Measurements from ENCODE around the gene TSTD1. TPM values are rescaled to one million over a fixed set of nuclear protein-coding genes. Genes with fewer than 3 reads are reported as not detected.

The TSTD1 gene
- total RNA-seq, 1 experiment from 2014 or later, result 67.6 TPM

Other genes with a start within 250 kb of the TSTD1 start
- not detected in 2 replicates for gene LY9, start 242.8 kb downstream of the TSTD1 start, total RNA-seq (2022)
- not detected in 2 replicates for gene CD244, start 176.1 kb downstream of the TSTD1 start, total RNA-seq (2022)
- 0.54 TPM in 1 of 2 replicates, not detected in the other for gene ITLN1, start 153.8 kb downstream of the TSTD1 start, total RNA-seq (2022)
- gene ITLN2, start 84.2 kb downstream of the TSTD1 start, total RNA-seq (2022), result not detected in 2 replicates
- 157 and 173 TPM in 2 replicates for gene F11R, start 17.8 kb downstream of the TSTD1 start, total RNA-seq (2022)
- gene USF1, start 7.0 kb upstream of the TSTD1 start, total RNA-seq (2022), result 72.1 and 75.4 TPM in 2 replicates
- 1.7 and 2.9 TPM in 2 replicates for gene ARHGAP30, start 30.9 kb upstream of the TSTD1 start, total RNA-seq (2022)
- 24.9 and 42.4 TPM in 2 replicates for gene NECTIN4, start 50.6 kb upstream of the TSTD1 start, total RNA-seq (2022)
- gene KLHDC9, start 59.4 kb upstream of the TSTD1 start, total RNA-seq (2022), result 5.3 and 7.0 TPM in 2 replicates
- 121 and 129 TPM in 2 replicates for gene PFDN2, start 79.1 kb upstream of the TSTD1 start, total RNA-seq (2022)
- gene NIT1, start 79.1 kb upstream of the TSTD1 start, total RNA-seq (2022), result 49.8 and 52.9 TPM in 2 replicates
- 40.4 and 45.7 TPM in 2 replicates for gene DEDD, start 93.7 kb upstream of the TSTD1 start, total RNA-seq (2022)
- 77.5 and 85.8 TPM in 2 replicates for gene UFC1, start 115.0 kb upstream of the TSTD1 start, total RNA-seq (2022)
- 35.8 and 40.9 TPM in 2 replicates for gene USP21, start 120.5 kb upstream of the TSTD1 start, total RNA-seq (2022)
- 25.7 and 27.1 TPM in 2 replicates for gene PPOX, start 127.5 kb upstream of the TSTD1 start, total RNA-seq (2022)
- 51.9 and 59.2 TPM in 2 replicates for gene B4GALT3, start 138.5 kb upstream of the TSTD1 start, total RNA-seq (2022)
- not detected in 2 replicates for gene ADAMTS4, start 160.1 kb upstream of the TSTD1 start, total RNA-seq (2022)
- 91.3 and 98.3 TPM in 2 replicates for gene NDUFS2, start 163.4 kb upstream of the TSTD1 start, total RNA-seq (2022)
- gene FCER1G, start 176.3 kb upstream of the TSTD1 start, total RNA-seq (2022), result not detected in 2 replicates
- gene APOA2, start 184.7 kb upstream of the TSTD1 start, total RNA-seq (2022), result not detected in 2 replicates
- gene TOMM40L, start 187.1 kb upstream of the TSTD1 start, total RNA-seq (2022), result 14.1 and 15.0 TPM in 2 replicates
- not detected in 2 replicates for gene NR1I3, start 199.2 kb upstream of the TSTD1 start, total RNA-seq (2022)
- gene PCP4L1, start 219.8 kb upstream of the TSTD1 start, total RNA-seq (2022), result not detected in 2 replicates

Data from Calu3 (cell line).